Mucosa of gallbladder (tissue), 1 donor: ENCODE data around the gene RBPMS2. TPM values are rescaled to one million over a fixed set of nuclear protein-coding genes. Genes with fewer than 3 reads are reported as not detected.
A peak's percentile ranks its signal among the peaks of the same experiment; 100 is the strongest.
"Not testable (repeated sequence)": the region's sequence is repeated elsewhere in the genome, so short reads cannot be mapped to it uniquely, and the experiment has no call there.

ENCODE experiments used
- DNase-seq: peaks from one replicate; pipeline ENCODE4 v3.0.0-alpha.2; 2020; ENCODE audit warnings: low spot score
- total RNA-seq: library from RNA; stranded (reverse); gene quantifications from one replicate; pipeline ENCODE4 v1.2.1, GENCODE V29; 2021
- donor health status: DM: no; HTN: no; CAD: no.

The RBPMS2 gene
- total RNA-seq, result 41.3 TPM

DNA sequence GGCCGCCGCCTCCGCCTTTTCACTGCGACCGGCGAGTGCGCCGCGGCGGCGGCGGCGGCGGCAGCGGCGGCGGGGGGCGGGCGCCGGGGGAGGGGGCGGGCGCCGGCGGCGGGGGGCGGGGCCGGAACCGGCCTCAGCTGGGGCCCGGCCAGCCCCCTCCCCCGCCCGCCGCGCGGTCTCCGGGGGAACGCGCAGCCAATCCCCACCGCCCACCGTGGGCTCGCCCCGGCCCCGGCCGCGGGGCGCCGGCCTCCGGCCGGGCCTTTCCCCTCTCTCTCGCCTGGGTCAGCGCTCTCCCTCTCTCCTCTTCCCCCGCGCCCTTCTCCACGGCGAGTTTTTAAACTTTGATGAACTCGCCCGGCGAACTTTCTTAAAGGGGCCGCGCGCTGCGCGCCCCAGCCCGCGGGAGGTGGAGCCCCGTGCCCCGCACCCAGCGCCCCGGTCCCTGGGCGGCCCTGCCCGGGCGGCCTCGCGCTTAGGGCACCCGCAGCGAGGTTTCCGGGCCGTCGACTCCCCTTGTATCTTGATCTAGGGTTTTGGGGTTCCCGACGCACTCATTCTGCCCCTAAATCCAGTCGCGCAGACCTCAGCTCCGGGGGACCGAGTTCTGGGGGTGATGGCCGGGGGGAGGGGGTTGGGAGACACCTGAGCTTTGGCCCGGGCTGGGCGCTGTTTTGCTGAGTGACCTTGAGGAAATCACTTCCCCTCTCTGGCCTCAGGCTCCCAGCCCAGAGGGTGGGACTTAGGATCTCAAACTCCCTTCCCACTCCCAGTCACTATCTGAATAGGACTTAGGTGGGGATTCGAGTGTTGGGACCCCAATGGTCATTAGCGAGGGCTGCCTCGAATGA lies at the start of gene RBPMS2:
RBPMS2 (minus strand) TSS at position 39 of the 851 bp plus-strand sequence. CDS start 270 bp downstream, outside the sequence.
- DNase-seq, result no peak

DNA sequence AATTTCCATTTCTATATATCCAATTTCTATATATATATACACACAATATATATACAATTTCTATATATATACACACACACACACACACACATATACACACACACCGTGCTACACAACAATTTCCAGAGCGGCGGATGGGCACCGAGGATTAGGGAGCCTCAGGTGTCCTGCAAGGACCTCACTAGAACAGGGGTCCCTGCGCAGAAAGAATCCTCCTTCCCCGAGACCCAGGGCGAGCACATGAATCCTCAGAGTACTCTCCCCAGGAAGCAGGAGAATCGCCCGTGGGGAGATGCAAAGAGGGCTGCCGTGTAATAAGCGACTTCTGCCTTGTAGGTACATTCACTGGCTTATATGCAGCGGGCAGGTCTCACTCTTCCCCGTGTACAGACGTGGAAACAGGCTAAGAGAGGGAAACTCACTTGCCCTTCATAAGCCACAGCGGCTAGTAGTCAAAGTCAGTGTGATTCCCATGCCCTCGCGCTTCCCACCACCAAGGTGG lies 49.6 kb upstream of the RBPMS2 start:
- DNase-seq, result no peak

DNA sequence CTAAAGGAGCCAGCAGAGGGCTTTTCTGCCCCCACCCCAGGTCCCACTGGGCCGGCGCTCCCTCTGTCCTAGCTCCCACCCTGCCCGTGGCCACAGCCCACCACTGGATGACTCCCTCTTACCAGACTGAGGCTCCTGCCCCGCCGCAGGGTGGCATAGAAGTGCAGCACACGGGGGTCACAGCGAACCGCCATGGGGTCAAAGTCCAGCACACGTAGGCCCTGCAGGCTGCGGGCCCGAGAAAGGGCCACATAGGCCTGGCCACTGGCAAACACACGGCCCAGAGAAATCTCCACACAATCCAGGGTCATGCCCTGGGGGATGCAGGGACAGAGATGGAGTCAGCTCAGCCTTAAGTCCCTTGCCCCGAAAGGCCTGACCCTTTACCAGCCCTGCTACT lies 41.1 kb upstream of the RBPMS2 start:
- no peak for DNase-seq

DNA sequence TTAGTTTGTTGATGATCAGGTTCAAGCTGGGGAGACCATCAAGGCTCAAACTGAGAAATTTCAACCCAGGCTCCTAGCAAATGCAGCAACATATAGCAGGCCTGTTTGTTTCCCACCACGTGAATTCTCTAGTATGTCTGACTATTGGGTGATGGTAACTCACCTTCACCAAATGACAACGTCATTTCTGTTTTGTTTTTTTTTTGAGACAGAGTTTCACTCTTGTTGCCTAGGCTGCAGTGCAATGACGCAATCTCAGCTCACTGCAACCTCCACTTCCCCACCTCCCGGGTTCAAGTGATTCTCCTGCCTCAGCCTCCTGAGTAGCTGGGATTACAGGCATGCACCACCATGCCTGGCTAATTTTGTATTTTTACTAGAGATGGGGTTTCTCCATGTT lies 39.6 kb upstream of the RBPMS2 start:
- DNase-seq, result not testable (repeated sequence)

DNA sequence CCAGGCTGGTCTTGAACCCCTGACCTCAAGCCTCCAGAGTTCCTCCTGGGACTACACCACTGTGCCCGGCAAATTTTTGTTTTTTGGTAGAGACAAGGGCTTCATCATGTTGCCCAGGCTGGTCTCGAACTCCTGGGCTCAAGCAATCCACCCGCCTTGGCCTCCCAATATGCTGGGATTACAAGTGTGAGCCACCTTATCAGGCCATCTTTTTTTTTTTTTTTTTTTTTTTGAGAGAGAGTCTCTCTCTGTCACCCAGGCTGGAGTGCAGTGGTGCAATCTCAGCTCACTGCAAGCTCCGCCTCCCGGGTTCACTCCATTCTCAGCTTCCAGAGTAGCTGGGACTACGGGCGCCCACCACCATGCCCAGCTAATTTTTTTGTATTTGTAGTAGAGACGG lies 38.9 kb upstream of the RBPMS2 start:
- DNase-seq, result not testable (repeated sequence)

DNA sequence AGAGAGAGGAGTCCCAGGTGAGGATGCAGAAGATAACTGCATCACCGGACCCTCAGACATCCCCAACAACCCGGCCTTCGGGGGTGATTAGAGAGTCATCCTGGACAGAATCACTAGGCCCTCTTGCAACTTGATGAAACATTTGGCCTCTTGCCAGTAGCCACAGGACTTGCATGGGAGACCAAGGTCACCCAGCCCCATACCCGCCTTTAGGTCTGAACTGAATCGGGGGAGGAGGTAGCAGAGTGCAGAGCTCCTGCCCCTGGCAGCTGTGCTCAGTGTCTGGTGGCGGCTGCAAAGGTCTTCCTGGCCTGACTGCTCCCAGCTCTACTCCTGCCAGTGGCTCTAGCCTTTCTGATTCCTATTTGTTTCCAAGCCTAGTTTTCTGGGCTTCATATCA lies 37.7 kb upstream of the RBPMS2 start:
- no peak for DNase-seq

DNA sequence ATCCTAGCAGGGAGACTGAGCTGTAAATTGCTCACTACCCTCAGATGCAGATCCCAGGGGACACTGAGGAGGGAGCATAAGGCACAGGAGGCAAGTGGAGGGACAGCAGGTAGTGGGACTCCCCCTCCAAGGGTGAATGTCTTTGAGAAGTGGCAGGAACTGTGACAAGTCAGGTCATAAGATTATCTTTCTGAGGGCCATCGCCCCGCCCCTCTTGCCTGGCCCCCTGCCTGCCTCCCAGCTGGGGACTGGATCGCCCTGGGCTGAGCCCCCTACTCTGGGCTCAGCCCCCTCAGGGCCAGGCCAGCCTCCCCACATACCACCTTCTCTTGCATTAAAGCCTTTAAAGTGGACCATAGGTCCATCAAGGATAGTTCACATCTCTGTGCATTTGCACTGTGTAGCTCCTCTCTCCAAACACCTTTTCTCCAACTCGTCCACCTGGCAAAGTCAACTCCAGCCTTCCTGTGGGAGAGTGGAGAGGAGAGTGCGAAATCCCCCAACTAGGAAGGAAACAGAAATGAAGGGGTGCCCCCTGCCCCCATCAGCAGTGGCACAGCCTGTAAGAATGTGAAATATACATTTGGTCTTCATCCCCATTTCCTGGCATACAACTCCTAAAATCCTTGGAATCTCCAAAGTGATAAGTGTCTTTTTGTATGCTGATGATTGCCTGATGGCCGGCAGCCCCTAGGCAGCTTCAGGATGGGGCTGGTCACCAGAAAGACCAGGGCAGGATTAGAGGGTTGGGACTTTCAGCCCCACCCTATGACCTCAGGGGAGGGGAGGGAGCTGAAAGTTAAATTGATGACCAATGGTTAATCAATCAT lies 35.3 kb upstream of the RBPMS2 start:
- no peak for DNase-seq

DNA sequence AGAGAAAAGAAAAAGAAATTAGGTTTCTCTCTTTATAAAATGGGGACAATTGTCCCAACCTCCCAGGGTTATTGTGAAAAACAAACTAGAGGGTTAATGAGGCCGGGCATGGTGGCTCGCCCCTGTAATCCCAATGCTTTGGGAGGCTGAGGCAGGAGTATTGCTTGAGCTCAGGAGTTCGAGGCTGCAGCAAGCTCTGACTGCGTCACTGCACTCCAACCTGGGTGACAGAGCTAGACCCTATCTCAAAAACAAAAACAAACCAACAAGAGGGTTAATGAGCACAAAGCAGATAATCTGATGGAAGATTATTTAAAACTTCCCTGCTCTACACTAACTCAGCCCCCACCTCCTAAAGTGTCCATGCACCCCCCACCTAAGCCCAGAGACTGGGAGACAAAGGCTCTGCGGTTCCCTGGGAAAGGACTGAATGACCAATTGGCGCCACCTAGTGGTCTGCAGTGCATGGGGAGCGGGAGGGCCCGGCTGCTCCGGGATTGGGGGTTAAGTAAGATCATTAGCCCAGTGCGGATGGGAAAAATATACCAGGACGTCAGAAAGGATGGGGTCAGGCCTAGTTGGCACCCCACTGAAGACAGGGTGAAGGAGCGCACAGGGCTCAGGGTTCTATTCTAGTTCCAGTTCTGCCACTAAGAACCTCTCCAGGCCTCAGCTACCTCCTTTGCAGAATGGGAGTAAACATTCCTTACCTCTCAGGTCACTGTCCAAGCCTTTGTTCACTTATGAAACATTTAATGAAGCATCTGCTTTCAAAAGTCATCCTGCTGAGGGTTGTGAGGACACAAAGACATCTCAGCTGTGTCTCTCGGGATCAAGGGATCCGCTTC lies 34.5 kb upstream of the RBPMS2 start:
- DNase-seq, result peak; percentile 79

DNA sequence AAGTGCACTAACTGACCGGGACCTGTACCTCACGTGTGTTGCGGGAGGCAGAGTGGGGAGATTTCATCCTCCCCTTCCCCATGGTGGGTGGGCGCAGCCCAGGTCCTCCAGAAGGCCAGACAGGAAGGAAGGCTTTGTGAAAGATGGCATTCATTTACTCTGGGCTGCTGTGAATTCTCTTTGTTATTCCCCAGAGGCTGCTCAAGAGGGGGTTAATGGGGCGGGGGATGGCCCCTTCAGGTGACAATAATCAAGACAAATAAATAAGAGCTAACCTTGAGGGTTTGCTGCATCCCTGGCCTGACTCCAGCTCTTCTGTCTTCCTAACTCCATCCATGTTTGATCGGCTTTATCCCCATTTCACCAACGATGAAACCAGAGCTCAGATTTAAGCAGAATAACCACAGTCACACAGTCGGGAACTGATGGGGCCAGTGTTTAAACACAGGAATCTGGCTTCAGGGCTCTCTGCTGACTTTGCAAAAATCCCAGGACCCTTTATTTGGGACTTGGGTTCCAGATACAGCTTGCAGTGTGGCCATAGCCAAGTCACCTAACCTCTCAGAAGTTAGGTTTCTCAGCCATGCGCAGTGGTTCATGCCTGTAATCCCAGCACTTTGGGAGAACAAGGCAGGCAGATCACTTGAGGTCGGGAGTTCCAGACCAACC lies 33.5 kb upstream of the RBPMS2 start:
- DNase-seq, result no peak

DNA sequence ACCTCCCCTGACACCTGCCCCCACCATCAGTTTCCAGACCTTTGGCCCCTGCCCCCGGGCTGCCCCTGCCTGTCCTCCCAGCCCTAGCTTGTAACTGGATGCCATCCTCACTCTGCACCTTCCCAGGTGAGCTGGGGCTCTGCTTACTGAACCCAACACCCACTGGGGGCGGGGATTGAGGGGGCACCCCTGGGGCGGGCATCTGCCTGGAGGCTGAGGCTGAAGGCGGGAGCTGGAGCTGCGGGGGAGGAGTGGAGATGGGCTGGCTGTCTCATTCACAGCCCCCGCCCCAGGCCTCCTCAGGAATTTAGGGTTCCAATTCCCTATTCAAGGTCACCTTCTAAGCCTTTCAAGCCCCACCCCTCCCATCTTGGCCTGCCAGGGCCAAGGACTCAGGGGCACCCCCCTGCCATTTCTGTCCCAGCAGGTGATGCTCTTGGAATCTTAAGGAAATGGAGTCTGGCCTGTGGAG lies 32.4 kb upstream of the RBPMS2 start:
- no peak for DNase-seq

DNA sequence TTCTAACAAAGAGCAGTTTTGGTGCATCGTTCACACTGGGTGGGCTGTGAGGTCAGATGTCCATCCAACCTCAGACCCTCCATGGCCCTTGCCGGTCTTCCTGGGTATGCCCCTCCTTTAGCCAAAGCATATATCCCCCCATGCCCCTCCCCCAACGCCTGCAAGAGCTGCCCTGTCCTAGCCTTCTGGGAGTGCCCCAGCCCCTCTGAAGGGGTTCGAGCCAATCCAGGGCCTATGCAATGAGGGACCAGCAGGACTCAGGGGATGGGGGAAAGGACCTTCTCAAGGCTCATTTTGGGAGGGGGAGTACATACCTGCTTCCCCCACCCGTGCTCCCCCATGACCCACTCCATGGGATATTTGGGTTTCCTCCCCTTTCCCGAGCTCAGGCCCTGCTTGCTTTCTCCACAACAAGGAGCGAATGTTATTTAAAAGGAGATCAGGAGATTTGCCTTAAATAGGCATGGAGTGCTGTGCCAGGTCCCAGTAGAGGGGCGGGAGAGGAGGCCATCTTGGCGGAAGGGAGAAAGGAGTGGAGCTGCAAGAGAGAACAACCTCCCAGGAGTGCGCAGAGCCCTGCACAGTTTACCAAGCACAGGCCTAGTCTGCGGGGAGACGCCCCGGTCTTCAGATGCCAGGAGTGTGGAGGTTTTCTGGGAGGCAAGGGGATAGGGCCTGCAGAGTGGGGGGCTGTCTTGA lies 31.8 kb upstream of the RBPMS2 start:
- no peak for DNase-seq

DNA sequence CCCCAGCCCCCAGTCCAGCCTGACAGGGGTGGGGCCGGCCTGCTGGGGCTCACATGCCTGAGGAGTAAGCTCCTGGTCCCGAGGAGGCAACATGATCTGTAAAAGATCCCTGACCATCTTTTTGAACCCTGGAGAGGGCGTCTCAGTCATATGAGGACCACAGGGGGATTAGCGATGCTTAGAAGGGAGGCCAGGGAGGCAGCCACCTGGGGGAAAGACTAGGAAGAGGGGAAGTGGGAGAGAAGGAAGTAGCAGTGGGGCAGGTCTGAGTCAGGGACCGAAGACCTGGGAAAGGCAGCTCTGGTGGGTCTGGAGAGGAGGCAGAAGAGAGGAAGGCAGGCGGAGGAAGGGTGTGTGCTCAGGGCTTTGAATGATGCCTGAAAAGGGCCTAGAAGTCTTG lies 31.1 kb upstream of the RBPMS2 start:
- no peak for DNase-seq

DNA sequence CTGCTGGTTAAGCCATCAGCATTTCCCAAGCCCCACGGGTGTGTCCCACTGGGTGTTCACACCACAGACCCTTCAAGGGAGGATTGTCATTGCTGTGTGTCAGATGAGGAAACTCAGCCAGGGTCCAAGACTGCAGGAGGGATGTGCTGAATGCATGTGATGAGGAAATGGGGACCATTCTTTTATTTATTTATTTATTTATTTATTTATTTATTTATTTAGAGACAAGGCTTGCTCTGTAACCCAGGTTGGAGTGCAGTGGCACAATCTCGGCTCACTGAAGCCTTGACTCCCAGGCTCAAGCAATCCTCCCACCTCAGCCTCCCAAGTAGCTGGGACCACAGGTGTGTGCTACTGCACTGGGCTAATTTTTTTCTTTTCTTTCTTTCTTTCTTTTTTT lies 29.2 kb upstream of the RBPMS2 start:
- no peak for DNase-seq

DNA sequence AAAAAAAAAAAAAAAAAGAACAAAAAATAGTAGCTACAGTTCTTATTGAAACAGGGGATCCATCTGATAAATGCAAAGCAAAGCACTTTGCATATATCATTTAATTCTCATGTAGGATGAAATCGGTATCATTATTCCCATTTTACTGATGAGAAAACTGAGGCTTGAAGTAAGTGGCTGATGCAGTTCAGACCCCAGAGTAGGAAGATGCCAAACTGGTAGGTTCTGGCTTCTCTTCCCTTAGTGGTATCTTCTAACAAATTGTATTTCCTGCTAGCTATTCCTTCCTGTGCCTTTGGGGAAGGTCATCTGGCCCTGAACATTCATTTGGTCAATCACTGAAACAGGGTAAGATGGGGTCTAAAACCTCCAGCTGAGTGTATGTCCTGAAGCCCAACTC lies 28.1 kb upstream of the RBPMS2 start:
- DNase-seq, result no peak

DNA sequence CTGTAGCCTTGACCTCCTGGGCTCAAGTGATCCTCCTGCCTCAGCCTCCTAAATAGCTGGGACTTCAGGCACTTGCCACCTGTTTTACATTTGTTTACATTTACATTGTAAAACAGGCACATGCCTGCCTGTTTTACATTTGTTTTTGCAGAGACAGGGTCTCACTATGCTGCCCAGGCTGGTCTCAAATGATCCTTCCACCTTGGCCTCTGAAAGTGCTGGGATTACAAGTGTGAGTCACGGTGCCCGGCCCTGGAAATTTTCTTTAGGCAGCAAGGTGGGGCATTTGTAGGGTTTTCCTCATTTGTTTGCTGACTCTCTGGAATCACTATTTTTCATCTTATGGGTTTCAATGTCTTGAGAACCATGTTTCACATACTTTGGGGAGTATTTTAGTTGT lies 25.1 kb upstream of the RBPMS2 start:
- no peak for DNase-seq

DNA sequence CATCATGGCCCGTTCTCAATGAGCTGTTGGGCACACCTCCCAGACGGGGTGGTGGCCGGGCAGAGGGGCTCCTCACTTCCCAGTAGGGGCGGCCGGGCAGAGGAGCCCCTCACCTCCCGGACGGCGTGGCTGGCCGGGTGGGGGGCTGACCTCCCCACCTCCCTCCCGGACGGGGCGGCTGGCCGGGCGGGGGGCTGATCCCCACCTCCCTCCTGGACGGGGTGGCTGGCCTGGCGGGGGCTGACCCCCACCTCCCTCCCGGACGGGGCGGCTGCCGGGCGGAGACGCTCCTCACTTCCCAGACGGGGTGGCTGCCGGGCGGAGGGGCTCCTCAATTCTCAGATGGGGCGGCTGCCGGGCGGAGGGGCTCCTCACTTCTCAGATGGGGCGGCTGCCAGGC lies 23.5 kb upstream of the RBPMS2 start:
- DNase-seq, result not testable (repeated sequence)

DNA sequence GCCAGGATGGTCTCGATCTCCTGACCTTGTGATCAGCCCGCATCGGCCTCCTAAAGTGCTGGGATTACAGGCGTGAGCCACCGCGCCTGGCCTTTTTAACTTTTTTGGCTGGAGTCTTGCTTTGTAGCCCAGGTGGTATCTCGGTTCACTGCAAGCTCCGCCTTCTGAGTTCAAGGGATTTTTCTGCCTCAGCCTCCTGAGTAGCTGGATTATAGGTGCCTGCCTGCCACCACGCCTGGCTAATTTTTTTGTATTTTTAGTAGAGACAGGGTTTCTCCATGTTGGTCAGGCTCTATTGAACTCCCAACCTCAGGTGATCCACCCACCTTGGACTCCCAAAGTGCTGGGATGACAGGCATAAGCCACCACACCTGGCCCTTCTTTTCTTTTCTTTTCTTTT lies 20.5 kb upstream of the RBPMS2 start:
- not testable (repeated sequence) for DNase-seq

DNA sequence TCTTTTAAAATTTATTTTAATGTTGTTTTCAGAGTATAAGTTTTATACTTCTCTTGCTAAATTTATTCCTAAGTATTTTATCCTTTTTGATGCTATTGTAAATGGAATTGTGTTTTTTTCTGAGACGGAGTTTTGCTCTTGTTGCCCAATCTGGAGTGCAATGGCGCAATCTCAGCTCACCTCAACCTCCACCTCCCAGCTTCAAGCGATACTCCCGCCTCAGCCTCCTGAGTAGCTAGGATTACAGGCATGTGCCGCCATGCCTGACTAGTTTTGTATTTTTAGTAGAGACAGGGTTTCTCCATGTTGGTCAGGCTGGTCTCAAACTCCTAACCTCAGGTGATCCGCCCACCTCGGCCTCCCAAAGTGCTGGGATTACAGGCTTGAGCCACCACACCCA lies 19.9 kb upstream of the RBPMS2 start:
- DNase-seq, result not testable (repeated sequence)

DNA sequence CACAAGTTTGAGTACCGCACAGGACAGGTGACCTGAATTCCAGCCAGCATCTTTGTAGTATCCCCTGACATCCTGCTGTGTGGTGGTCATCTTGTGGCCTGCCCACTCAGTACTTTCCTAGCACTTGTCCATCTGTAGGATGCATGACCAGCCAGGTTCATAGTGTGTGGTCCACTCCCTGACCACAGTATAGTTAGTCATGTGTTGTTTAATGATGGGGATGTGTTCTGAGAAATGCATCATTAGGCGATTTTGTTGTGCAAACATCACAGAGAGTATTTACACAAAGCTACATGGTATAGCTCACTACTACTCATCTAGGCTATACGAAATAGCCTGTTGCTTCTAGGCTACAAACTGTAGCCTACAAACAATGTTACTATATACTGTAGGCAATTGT lies 16.9 kb upstream of the RBPMS2 start:
- DNase-seq, result no peak

DNA sequence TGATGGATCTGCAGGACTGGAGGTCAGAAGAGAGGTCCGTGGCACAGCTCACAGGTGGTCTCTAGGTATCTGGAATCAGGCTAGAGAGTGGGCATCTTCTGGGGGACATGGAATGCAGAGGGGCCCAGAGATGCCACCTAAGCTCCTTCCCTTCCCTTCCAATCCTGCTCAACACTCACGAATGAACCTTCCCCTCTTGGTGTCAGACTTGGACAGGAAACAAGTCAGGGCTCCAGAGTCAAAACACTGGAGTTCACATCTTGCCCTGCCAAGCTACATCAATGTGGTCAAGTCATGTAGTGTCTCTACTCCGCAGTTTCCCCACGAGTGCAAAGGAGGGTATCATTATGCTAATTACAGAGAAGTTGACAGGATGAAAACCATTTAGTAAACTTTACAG lies 16.0 kb upstream of the RBPMS2 start:
- DNase-seq, result no peak

DNA sequence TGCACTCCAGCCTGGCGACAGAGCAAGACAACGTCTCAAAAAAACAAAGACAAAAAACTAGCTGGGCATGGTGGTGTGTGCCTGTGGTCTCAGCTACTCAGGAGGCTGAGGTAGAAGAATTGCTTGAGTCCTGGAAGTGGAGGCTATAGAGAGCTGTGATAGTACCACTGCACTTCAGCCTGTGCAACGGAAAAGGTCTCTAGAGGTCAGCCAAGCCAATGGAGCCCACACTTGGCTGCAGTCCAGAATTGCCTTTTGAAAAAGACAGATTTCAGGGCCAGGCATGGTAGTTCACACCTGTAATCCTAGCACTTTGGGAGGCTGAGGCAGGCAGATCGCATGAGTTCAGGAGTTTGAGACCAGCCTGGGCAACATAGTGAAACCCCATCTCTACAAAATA lies 8.4 kb upstream of the RBPMS2 start:
- DNase-seq, result no peak
